HG02938 (cell line): ENCODE data around the gene SYT15B.
"Not testable (repeated sequence)": the region's sequence is repeated elsewhere in the genome, so short reads cannot be mapped to it uniquely, and the experiment has no call there.

Experiments used
- ATAC-seq: cut with Tn5 transposase; IDR thresholded peaks from one replicate; pipeline ENCODE4 v1.9.1; 2021; ENCODE audit warnings: mild to moderate bottlenecking, moderate library complexity; ENCODE audit not compliant: unreplicated experiment

Gene SYT15B

GRCh38 chr10:47763554-47764175 is at the start of gene SYT15B:
TSS of gene SYT15B (minus strand) at chr10:47763592. CDS start at chr10:47762640, 952 bp downstream.
- ATAC-seq: not testable (repeated sequence)

- not testable (repeated sequence) for ATAC-seq
Observed at GRCh38 chr10:47779590-47779989, 16.2 kb upstream of the SYT15B start.

GRCh38 chr10:47775361-47776231 is 12.2 kb upstream of the SYT15B start:
- not testable (repeated sequence) for ATAC-seq

GRCh38 chr10:47770745-47771144 is 7.4 kb upstream of the SYT15B start:
- not testable (repeated sequence) for ATAC-seq

- ATAC-seq: not testable (repeated sequence)
Observed at GRCh38 chr10:47768578-47769115, 5.3 kb upstream of the SYT15B start.

GRCh38 chr10:47768085-47768484 is 4.7 kb upstream of the SYT15B start:
- not testable (repeated sequence) for ATAC-seq

GRCh38 chr10:47767236-47767635 is 3.8 kb upstream of the SYT15B start:
- not testable (repeated sequence) for ATAC-seq

- not testable (repeated sequence) for ATAC-seq
Observed at GRCh38 chr10:47765232-47765631, 1.8 kb upstream of the SYT15B start.

GRCh38 chr10:47762674-47763553 is 478 bp downstream of the SYT15B start:
- not testable (repeated sequence) for ATAC-seq

GRCh38 chr10:47758855-47759254 is 4.5 kb downstream of the SYT15B start:
- ATAC-seq: not testable (repeated sequence)

- ATAC-seq: not testable (repeated sequence)
Observed at GRCh38 chr10:47756169-47756568, 7.2 kb downstream of the SYT15B start.

GRCh38 chr10:47753871-47754270 is 9.5 kb downstream of the SYT15B start:
- not testable (repeated sequence) for ATAC-seq

- ATAC-seq: not testable (repeated sequence)
Observed at GRCh38 chr10:47753176-47753575, 10.2 kb downstream of the SYT15B start.

GRCh38 chr10:47751821-47752220 is 11.6 kb downstream of the SYT15B start:
- ATAC-seq: not testable (repeated sequence)

- not testable (repeated sequence) for ATAC-seq
Observed at GRCh38 chr10:47750360-47750759, 13.0 kb downstream of the SYT15B start.

- ATAC-seq: not testable (repeated sequence)
Observed at GRCh38 chr10:47746780-47747376, 16.5 kb downstream of the SYT15B start.

- ATAC-seq: not testable (repeated sequence)
Observed at GRCh38 chr10:47744881-47745280, 18.5 kb downstream of the SYT15B start.

GRCh38 chr10:47743611-47744550 is 19.5 kb downstream of the SYT15B start:
- not testable (repeated sequence) for ATAC-seq

GRCh38 chr10:47740868-47741267 is 22.5 kb downstream of the SYT15B start:
- peak; percentile 58 for ATAC-seq
